ENCODE measurements around the gene CARD11.

DNA sequence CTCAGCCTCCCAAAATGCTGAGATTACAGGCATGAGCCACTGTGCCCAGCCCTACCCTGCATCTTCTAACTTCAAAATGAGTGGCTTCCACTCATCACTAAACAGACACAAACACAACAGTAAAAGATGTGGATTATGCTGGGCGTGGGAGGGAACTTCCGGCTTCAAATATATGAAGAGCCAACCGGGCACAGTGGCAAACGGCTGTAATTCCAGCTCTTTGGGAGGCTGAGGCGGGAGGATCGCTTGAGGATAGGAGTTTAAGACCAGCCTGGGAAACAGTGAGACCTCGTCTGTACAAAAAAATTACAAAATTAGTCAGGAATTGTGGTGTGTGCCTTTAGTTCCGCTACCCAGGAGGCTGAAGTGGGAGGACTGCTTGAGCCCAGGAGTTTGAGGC, 107.4 kb downstream of the CARD11 start:
- TF ChIP-seq EZH2 (IDR thresholded peaks at IDR 0.05; ENCODE audit: low read length, missing control alignments): no peak
- TF ChIP-seq, protein P1, sequence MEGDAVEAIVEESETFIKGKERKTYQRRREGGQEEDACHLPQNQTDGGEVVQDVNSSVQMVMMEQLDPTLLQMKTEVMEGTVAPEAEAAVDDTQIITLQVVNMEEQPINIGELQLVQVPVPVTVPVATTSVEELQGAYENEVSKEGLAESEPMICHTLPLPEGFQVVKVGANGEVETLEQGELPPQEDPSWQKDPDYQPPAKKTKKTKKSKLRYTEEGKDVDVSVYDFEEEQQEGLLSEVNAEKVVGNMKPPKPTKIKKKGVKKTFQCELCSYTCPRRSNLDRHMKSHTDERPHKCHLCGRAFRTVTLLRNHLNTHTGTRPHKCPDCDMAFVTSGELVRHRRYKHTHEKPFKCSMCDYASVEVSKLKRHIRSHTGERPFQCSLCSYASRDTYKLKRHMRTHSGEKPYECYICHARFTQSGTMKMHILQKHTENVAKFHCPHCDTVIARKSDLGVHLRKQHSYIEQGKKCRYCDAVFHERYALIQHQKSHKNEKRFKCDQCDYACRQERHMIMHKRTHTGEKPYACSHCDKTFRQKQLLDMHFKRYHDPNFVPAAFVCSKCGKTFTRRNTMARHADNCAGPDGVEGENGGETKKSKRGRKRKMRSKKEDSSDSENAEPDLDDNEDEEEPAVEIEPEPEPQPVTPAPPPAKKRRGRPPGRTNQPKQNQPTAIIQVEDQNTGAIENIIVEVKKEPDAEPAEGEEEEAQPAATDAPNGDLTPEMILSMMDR (conservative IDR thresholded peaks at IDR 0.05 in 1 of 2, IDR thresholded peaks at IDR 0.05 in 1 of 2; ENCODE audit: low read depth in 1 of 2, low read length in 2 of 2): no peak

All from fibroblast of lung (primary cell).